Coronary artery (tissue), 2 donors: ENCODE measurements around the gene PKDREJ.

Source experiments
- DNase-seq: peaks from one replicate; pipeline ENCODE4 v3.0.0-alpha.2; 2017; ENCODE audit warnings: low spot score
- H3K27ac ChIP-seq, 2 donors: fragments of 200-600 bp; sonication (generic); one replicate each; pipeline ENCODE4 v1.5.1; 2016 to 2019
- H3K4me3 ChIP-seq: fragments of 200-600 bp; sonication (generic); 2 replicates; pipeline ENCODE4 v1.5.1; 2016; ENCODE audit warnings: mild to moderate bottlenecking, moderate library complexity
- TF ChIP-seq, protein P1 (sequence below): fragments of 200-600 bp; sonication (generic); IDR thresholded peaks from one replicate; pipeline ENCODE4 v1.5.1; 2019; ENCODE audit warnings: antibody characterized with exemption

PKDREJ gene

DNA sequence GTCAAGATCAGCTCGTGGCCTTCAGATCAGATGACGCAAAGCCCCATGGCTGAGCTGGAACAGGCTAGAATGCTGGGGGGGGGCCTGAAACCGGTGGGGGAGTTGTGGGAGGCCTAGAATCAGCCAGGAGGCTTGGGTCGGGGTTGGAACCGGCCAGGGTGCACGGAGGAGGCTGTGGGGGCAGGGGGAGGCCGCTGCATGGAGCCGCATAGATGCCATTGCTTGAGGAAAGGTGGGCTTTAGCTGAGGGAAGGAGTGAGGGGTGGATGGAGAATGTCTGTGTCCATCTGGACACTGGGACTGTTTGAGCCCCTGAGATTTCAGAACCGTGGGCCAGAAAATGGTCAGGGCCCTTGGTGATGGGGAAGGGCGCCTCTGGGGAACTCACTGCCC is 38.2 kb downstream of the PKDREJ start:
- TF ChIP-seq, protein P1, sequence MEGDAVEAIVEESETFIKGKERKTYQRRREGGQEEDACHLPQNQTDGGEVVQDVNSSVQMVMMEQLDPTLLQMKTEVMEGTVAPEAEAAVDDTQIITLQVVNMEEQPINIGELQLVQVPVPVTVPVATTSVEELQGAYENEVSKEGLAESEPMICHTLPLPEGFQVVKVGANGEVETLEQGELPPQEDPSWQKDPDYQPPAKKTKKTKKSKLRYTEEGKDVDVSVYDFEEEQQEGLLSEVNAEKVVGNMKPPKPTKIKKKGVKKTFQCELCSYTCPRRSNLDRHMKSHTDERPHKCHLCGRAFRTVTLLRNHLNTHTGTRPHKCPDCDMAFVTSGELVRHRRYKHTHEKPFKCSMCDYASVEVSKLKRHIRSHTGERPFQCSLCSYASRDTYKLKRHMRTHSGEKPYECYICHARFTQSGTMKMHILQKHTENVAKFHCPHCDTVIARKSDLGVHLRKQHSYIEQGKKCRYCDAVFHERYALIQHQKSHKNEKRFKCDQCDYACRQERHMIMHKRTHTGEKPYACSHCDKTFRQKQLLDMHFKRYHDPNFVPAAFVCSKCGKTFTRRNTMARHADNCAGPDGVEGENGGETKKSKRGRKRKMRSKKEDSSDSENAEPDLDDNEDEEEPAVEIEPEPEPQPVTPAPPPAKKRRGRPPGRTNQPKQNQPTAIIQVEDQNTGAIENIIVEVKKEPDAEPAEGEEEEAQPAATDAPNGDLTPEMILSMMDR = no peak
- DNase-seq = no peak
- Histone ChIP-seq H3K4me3 (no peak overlapping the region), H3K27ac (no peak overlapping the region)

DNA sequence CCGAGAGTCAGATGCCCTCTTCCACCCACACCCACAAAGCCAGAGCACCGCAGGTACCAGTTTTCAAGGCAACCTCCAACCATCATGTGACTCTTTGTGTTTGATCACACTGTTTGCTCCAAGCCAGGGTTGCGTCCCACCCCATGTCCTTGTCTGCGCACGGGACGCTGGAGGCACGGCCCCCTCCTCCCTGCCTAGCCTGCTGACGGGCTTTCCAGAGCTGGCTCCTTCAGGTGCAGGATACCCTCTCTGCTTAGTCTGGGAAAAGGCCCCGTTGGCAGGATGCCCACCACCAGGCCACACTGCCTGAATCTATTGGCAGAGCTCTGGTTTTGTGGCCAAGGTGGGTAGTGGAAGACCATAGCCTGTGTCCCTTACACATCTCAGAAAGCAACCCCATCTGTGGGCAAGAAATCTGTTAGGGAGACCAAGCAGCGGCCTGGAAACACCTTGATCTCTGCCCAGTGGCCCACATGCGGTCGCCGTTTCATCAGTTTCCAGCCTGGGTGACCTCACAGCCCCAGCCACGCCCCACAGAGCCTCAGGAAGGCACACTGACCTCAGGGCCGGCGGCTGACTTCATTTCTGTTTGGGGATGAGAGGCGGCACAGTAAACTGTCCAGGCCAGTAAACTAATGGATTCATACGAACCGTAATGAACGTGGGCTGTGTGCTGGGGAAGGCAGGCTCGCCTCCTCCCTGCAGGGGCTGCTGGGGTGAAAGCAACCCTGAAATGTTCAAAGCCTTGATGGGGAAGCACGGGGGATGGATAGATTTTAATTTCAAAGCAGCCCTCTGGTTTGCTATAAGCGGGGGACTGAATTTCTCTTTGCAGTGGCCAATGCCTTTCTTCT is 38.9 kb downstream of the PKDREJ start:
- TF ChIP-seq, protein P1 = no peak
- DNase-seq = no peak
- Histone ChIP-seq H3K4me3 (no peak overlapping the region), H3K27ac (no peak overlapping the region)

DNA sequence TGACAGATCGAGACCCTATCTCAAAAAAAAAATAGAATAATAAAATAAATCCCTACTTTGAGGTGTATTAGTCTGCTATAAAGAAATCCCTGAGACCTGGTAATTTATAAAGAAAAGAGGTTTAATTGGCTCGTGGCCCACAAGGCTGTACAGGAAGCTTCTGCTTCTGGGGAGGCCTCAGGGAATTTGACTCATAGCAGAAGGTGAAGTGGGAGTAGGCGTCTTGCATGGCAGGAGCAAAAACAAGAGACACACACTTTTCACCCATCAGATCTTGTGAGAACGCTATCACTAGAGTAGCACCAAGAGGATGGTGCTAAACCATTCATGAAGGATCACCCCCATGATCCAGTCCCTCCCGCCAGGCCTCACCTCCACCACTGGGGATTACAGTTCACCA is 42.2 kb downstream of the PKDREJ start:
- DNase-seq = no peak
- TF ChIP-seq, protein P1 = no peak
- Histone ChIP-seq H3K4me3 (no peak overlapping the region), H3K27ac (no peak overlapping the region)

DNA sequence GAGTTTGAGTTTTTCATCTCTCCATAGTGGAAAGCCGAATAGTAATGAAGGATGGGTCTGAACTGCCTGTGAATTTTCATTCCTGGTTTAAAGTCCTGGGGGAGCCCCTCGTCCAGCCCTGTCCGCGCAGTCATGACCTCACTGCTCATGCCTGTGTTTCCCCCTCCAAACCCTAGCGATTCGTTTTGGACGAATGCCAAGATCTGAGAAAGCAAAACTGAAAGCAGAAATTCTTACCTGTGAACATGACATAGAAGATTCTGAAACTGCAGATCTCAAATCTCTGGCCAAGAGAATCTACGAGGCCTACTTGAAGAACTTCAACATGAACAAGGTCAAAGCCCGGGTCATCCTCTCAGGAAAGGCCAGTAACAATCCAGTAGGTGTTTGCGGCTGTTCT is 43.5 kb downstream of the PKDREJ start:
- TF ChIP-seq, protein P1 = no peak
- H3K27ac ChIP-seq = no peak overlapping the region
- DNase-seq = no peak
- no peak overlapping the region for H3K4me3 ChIP-seq

DNA sequence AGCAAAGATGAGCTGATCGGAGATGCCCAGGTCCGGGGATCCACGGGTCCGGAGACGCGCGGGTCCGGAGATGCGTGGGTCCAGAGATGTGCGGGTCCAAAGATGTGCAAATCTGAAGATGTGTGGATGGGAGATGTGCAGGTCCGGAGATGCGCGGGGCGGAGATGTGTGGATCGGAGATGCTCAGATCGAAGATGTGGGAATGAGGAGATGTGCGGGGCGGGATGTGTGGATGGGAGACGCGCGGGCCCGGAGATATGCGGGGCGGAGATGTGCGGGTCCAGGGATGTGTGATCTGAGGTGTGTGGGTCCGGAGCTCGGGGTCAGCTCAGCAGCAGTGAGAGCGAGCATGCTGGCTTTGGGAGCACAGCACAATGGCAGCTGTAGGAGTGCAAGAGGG is 48.5 kb downstream of the PKDREJ start:
- no peak for DNase-seq
- TF ChIP-seq, protein P1 = no peak
- Histone ChIP-seq H3K27ac (no peak overlapping the region), H3K4me3 (no peak overlapping the region)

DNA sequence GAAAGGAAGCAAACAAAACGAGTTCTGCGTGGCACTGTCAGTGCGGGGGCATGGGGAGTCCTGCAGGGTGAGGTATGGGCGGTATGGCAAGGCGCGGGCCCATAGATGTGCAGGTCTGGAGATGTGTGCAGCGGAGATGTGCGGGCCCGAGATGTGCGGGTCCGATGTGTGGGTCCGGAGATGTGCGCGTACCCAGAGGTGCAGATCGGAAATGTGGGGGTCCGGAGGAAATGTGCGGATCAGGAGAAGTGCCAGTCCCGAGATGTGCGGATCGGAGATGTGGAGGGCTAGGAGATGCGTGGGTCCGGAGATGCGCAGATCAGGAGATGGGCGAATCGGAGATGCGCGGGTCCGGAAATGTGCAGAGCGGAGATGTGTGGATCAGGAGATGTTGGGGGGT is 49.0 kb downstream of the PKDREJ start:
- TF ChIP-seq, protein P1 = no peak
- no peak overlapping the region for H3K27ac ChIP-seq
- H3K4me3 ChIP-seq = no peak overlapping the region
- DNase-seq = no peak

DNA sequence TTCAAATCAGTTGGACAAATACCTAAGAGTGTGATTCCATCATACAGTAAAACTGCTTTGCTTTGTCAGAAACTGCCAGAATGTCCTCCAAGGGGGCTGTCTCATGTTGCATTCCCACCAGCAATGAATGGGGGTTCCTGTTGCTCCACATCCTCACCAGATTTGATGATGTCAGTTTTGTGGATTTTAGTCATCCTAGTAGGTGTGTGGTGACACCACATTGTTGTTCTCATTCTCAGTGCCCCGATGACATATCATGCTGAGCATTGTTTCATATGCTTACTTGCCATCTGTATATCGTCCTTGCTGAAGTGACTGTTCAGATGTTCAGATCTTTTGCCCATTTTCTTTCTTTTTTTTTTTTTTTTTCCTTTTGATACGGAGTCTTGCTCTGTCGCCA is 50.1 kb downstream of the PKDREJ start:
- H3K4me3 ChIP-seq = no peak overlapping the region
- H3K27ac ChIP-seq = no peak overlapping the region
- TF ChIP-seq, protein P1 = no peak
- DNase-seq = no peak
